Measurements from ENCODE around the gene CDKAL1. TPM values are rescaled to one million over a fixed set of nuclear protein-coding genes. Genes with fewer than 3 reads are reported as not detected.

CDKAL1 gene
- total and polyA plus RNA-seq, 10 of the 15 experiments (the other 5 are each of a cell fraction or from before 2014, with no cell fraction given) = 10.7 to 26.9 (median 17.3) TPM

- TF ChIP-seq ZNF687 (IDR thresholded peaks at IDR 0.05) (no peak), RAD51 (IDR thresholded peaks at IDR 0.05) (peak; percentile 28; the same call in 1 of the 2 replicates), ZNF217 (IDR thresholded peaks at IDR 0.05) (no peak)
- no peak overlapping the region for H3K9ac ChIP-seq (ENCODE audit: control insufficient read depth, insufficient read depth, low read length)
- in situ Hi-C loops (cut with MboI) = no loop called here
- H2AFZ ChIP-seq (ENCODE audit: control insufficient read depth, low read depth, low read length) = no peak overlapping the region
- SMC1A ChIA-PET (ENCODE audit: uncharacterized antibody, unreplicated experiment) = interaction anchor here (3.7 kb wide), 1 partner anchor 11 kb away, joined by 18 read pairs; no protein-coding TSS in a partner anchor
- H3K4me2 ChIP-seq (ENCODE audit: control insufficient read depth, insufficient read depth) = no peak overlapping the region
- H4K20me1 ChIP-seq (ENCODE audit: control insufficient read depth, insufficient read depth) = no peaks in the 10 kb centered on the region
- no peak overlapping the region for H3K27ac ChIP-seq (ENCODE audit: control insufficient read depth, insufficient read depth)
- 48% methylated on average over 2 of the region's 2 CpGs for WGBS (ENCODE audit: insufficient coverage, insufficient replicate concordance, low lambda C conversion rate, missing lambda C conversion rate)
- intact Hi-C loops (cut with micrococcal nuclease; ENCODE audit: unreplicated experiment) = loop anchor here (10.0 kb wide), 3 partner anchors 142 to 888 kb away; partner anchors contain the start of gene SOX4
- H3K79me2 ChIP-seq (ENCODE audit: control insufficient read depth, insufficient read depth, low read length) = peaks cover 4% of the 10 kb centered on the region
- H3K36me3 ChIP-seq (ENCODE audit: control insufficient read depth in 2 of 2, insufficient read depth in 2 of 2, low read length in 1 of 2) = no peaks in the 10 kb centered on the region; a peak in 1 of 4 replicates
- H3K27me3 ChIP-seq (replicated peaks in 1 of 2; ENCODE audit: control insufficient read depth in 2 of 2, insufficient read depth in 2 of 2, low read length in 1 of 2) = no peaks in the 10 kb centered on the region
- BruUV-seq (replicated peaks) = no TSS peak
- H3K4me1 ChIP-seq (ENCODE audit: control insufficient read depth, insufficient read depth, low read length) = peaks cover 13% of the 10 kb centered on the region
- H3K4me3 ChIP-seq = no peak overlapping the region
- RAD21 ChIA-PET (ENCODE audit: unreplicated experiment) = interaction anchor here (1.0 kb wide), 1 partner anchor 11 kb away, joined by 3 read pairs; no protein-coding TSS in a partner anchor
- CTCF ChIA-PET = interaction anchor here (0.9 kb wide), 1 partner anchor 142 kb away, joined by 3 read pairs; no protein-coding TSS in a partner anchor
- DNase-seq (ENCODE audit: low read depth, low spot score) = no peak
- POLR2A ChIA-PET = no interaction called here
- FAIRE-seq = no peak
- ATAC-seq = no peak
- no peaks in the 10 kb centered on the region for H3K9me3 ChIP-seq (replicated peaks; ENCODE audit: control insufficient read depth, insufficient read depth, low read length)
Measured at GRCh38 chr6:20706939-20707485, 172.8 kb downstream of the CDKAL1 start.
